Mesendoderm (in vitro differentiated cells): ENCODE measurements around the gene PPP2R1A.

ENCODE experiments used
- DNase-seq: peaks from one replicate; pipeline ENCODE4 v3.0.0; 2013
- H2AK5ac ChIP-seq: 2 replicates; pipeline ENCODE4 v1.6.1; 2013; ENCODE audit warnings: low read length, inconsistent platforms
- H2BK120ac ChIP-seq: 2 replicates; pipeline ENCODE4 v1.6.1; 2013; ENCODE audit warnings: low read depth, mild to moderate bottlenecking, low read length, moderate library complexity, mixed read lengths
- H2BK15ac ChIP-seq: replicated peaks from 2 replicates; pipeline ENCODE4 v1.6.1; 2013; ENCODE audit warnings: low read depth, mild to moderate bottlenecking, moderate library complexity
- H2BK5ac ChIP-seq: 2 replicates; pipeline ENCODE4 v1.6.1; 2013; ENCODE audit warnings: low read length, inconsistent platforms
- H3K18ac ChIP-seq: 2 replicates; pipeline ENCODE4 v1.6.1; 2013; ENCODE audit warnings: mild to moderate bottlenecking, low read length, mixed read lengths
- H3K23ac ChIP-seq: one replicate; pipeline ENCODE4 v1.6.1; 2013; ENCODE audit warnings: low read length
- H3K27ac ChIP-seq: 2 replicates; pipeline ENCODE4 v1.5.1; 2013; ENCODE audit warnings: low read depth, mild to moderate bottlenecking, inconsistent platforms, low read length, moderate library complexity
- H3K27me3 ChIP-seq: 2 replicates; pipeline ENCODE4 v1.6.1; 2013; ENCODE audit warnings: low read length, control low read depth, mild to moderate bottlenecking, inconsistent platforms; ENCODE audit not compliant: insufficient read depth, poor library complexity
- H3K36me3 ChIP-seq: 2 replicates; pipeline ENCODE4 v1.6.1; 2013; ENCODE audit warnings: low read length, inconsistent platforms; ENCODE audit not compliant: control insufficient read depth, insufficient read depth
- H3K4ac ChIP-seq: one replicate; pipeline ENCODE4 v1.6.1; 2013; ENCODE audit warnings: low read depth, mild to moderate bottlenecking, low read length, moderate library complexity
- H3K4me1 ChIP-seq: 2 replicates; pipeline ENCODE4 v1.6.1; 2013; ENCODE audit warnings: low read depth, low read length, inconsistent platforms; ENCODE audit not compliant: control insufficient read depth
- H3K4me2 ChIP-seq: 2 replicates; pipeline ENCODE4 v1.6.1; 2013; ENCODE audit warnings: low read length
- H3K4me3 ChIP-seq: 2 replicates; pipeline ENCODE4 v1.5.1; 2013; ENCODE audit warnings: mild to moderate bottlenecking, low read length
- H3K56ac ChIP-seq: one replicate; pipeline ENCODE4 v1.6.1; 2013; ENCODE audit warnings: low read length
- H3K79me1 ChIP-seq: 2 replicates; pipeline ENCODE4 v1.6.1; 2013; ENCODE audit warnings: low read length, inconsistent platforms
- H3K79me2 ChIP-seq: 2 replicates; pipeline ENCODE4 v1.6.1; 2013; ENCODE audit warnings: mild to moderate bottlenecking, low read length; ENCODE audit not compliant: control insufficient read depth, insufficient read depth
- H3K9ac ChIP-seq: 2 replicates; pipeline ENCODE4 v1.6.1; 2013; ENCODE audit warnings: low read length, inconsistent platforms
- H4K5ac ChIP-seq: one replicate; pipeline ENCODE4 v1.6.1; 2013; ENCODE audit warnings: low read length
- H4K8ac ChIP-seq: one replicate; pipeline ENCODE4 v1.6.1; 2013; ENCODE audit warnings: low read depth, mild to moderate bottlenecking, control low read depth, low read length, moderate library complexity
- WGBS: extraction: QIAGEN DNeasy Blood & Tissue Kit; methylation state at CpG from one replicate; pipeline ENCODE4 v1.1.7; 2013; ENCODE audit warnings: low lambda C conversion rate, missing lambda C conversion rate; ENCODE audit not compliant: insufficient coverage; ENCODE audit errors: extremely low coverage; 5-methylcytosine and 5-hydroxymethylcytosine counted together

Gene PPP2R1A

DNA sequence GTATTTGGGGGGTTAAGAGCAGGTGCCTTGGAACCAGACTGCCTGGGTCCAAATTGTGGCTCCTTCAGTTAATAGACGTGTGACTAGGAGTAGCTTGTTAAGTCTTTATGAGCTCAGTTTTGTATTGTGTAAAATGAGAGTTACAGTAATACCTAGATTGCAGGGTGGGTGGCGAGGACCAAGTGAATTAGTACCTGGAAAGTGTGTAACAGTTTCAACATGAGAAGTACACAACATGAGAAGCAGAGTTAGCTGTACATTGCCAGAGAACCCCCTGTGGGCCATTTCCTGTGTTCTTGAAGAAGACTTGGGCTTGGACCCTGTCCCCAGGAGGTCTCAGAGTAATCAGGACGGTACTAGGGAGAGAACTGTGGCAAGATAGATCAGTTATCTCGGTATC, 36.8 kb downstream of the PPP2R1A start:
- H2BK120ac ChIP-seq: no peak overlapping the region
- H3K4me3 ChIP-seq: no peak overlapping the region
- DNase-seq: no peak
- H3K79me1 ChIP-seq: no peaks in the 10 kb centered on the region
- H3K27ac ChIP-seq: no peak overlapping the region
- WGBS: no CpG with 5 or more reads among the region's 4 CpGs
- H2AK5ac ChIP-seq: no peak overlapping the region
- H2BK15ac ChIP-seq: no peak overlapping the region
- no peak overlapping the region for H4K8ac ChIP-seq
- H3K18ac ChIP-seq: no peak overlapping the region
- H3K23ac ChIP-seq: no peak overlapping the region
- no peak overlapping the region for H2BK5ac ChIP-seq
- H4K5ac ChIP-seq: no peak overlapping the region
- peaks cover 20% of the 10 kb centered on the region for H3K36me3 ChIP-seq
- no peaks in the 10 kb centered on the region for H3K4me1 ChIP-seq
- H3K27me3 ChIP-seq: no peaks in the 10 kb centered on the region
- H3K4me2 ChIP-seq: no peak overlapping the region
- H3K79me2 ChIP-seq: no peaks in the 10 kb centered on the region
- no peak overlapping the region for H3K4ac ChIP-seq
- H3K56ac ChIP-seq: no peak overlapping the region
- H3K9ac ChIP-seq: no peak overlapping the region

DNA sequence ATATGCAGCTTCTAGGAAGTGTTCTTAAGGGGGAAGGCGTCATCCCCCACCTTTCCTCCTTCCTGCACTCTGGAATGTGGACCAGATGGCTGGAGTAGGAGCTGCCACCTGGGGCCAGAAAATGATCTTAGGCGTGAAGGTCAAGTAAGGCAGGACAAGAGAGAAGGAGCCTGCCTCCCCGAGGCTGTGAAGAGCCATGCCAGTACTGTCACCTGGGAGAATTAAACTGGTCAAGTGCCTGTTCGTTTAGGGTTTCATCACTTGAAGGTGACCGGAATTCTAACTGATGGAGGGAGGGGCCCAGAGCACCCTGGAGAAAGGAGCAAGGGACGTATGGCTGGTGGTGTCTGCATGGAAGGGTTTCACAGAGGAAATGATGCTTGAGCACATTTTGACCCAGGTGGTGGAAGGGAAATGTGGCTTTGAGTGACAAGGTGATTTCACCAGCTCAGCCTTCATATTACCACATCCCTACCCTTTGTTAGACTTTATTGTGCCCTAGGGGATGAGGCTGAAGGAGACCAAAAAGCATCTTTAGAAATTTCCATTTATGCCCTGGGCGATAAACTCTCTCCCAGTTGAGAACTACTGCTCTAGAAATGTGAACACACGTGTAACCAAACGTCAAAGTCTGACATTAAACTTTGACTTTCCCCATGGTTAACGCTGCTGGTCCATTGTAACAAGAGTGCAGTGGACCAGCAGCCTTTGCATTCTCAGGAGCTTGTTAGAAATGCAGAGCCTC, 37.5 kb downstream of the PPP2R1A start:
- no peak overlapping the region for H3K4me2 ChIP-seq
- H2BK120ac ChIP-seq: no peak overlapping the region
- H3K23ac ChIP-seq: no peak overlapping the region
- no peaks in the 10 kb centered on the region for H3K27me3 ChIP-seq
- no peak overlapping the region for H3K56ac ChIP-seq
- no peak overlapping the region for H3K4me3 ChIP-seq
- no peak overlapping the region for H3K9ac ChIP-seq
- no peak overlapping the region for H2BK15ac ChIP-seq
- DNase-seq: no peak
- no peak overlapping the region for H2BK5ac ChIP-seq
- H4K8ac ChIP-seq: no peak overlapping the region
- no peaks in the 10 kb centered on the region for H3K4me1 ChIP-seq
- H3K4ac ChIP-seq: no peak overlapping the region
- no peak overlapping the region for H3K27ac ChIP-seq
- H3K79me2 ChIP-seq: no peaks in the 10 kb centered on the region
- WGBS: no CpG with 5 or more reads among the region's 10 CpGs
- peaks cover 16% of the 10 kb centered on the region for H3K36me3 ChIP-seq
- H2AK5ac ChIP-seq: no peak overlapping the region
- H4K5ac ChIP-seq: no peak overlapping the region
- H3K79me1 ChIP-seq: no peaks in the 10 kb centered on the region
- no peak overlapping the region for H3K18ac ChIP-seq

DNA sequence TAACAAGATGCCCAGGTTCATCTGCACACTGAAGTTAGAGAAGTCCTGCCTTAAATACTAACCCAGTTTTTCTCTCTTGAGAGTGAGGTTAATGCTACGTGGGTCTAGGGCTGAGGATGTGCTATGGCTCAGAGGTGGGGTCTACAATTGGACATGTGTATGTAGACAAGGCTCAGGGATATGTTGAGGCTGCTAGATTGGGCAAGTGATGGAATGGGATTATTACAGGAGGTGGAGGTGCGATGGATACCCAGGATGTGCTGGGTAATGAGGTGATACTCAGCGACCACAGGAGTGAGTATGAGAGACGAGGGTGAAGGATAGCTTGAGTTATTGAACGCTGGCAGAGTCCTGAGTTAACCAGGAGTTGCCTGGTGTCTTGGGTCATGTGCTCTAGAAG, 38.1 kb downstream of the PPP2R1A start:
- no peak overlapping the region for H3K4me3 ChIP-seq
- H3K79me2 ChIP-seq: no peaks in the 10 kb centered on the region
- WGBS: no CpG with 5 or more reads among the region's 5 CpGs
- H3K36me3 ChIP-seq: peaks cover 16% of the 10 kb centered on the region
- H3K18ac ChIP-seq: no peak overlapping the region
- no peak for DNase-seq
- no peak overlapping the region for H2BK5ac ChIP-seq
- H2BK15ac ChIP-seq: no peak overlapping the region
- H4K5ac ChIP-seq: no peak overlapping the region
- no peak overlapping the region for H2BK120ac ChIP-seq
- H3K79me1 ChIP-seq: no peaks in the 10 kb centered on the region
- H3K27ac ChIP-seq: no peak overlapping the region
- H3K4me1 ChIP-seq: no peaks in the 10 kb centered on the region
- no peak overlapping the region for H4K8ac ChIP-seq
- no peak overlapping the region for H2AK5ac ChIP-seq
- no peak overlapping the region for H3K9ac ChIP-seq
- H3K56ac ChIP-seq: no peak overlapping the region
- no peaks in the 10 kb centered on the region for H3K27me3 ChIP-seq
- H3K23ac ChIP-seq: no peak overlapping the region
- H3K4ac ChIP-seq: no peak overlapping the region
- no peak overlapping the region for H3K4me2 ChIP-seq

DNA sequence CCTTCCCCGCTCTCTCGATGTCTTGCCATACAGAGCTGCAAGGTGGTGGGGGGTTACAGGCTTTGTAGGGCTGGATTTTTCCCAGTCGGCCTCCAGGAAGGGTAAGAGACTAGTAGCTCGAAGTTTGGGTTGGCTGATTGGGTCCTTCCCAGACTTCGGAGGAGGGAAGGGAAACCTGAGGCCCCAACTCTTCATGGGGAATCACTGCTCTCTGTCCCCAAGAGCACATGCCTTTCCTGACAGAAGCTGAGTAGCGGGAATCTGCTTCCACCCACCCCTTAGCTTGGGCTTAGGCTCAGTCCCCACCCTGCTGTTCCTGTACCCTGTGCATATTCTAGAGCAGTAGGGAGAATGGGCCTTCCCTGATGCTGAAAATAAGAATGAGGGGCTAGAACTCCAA, 39.7 kb downstream of the PPP2R1A start:
- Histone ChIP-seq H4K8ac (no peak overlapping the region), H2BK15ac (no peak overlapping the region), H3K56ac (no peak overlapping the region), H3K23ac (no peak overlapping the region), H3K4me3 (no peak overlapping the region), H2BK120ac (no peak overlapping the region), H3K4ac (no peak overlapping the region), H4K5ac (no peak overlapping the region), H3K79me2 (no peaks in the 10 kb centered on the region), H2AK5ac (no peak overlapping the region), H3K18ac (no peak overlapping the region), H3K9ac (no peak overlapping the region), H3K79me1 (no peaks in the 10 kb centered on the region), H3K4me2 (no peak overlapping the region), H3K27ac (no peak overlapping the region), H2BK5ac (no peak overlapping the region), H3K4me1 (no peaks in the 10 kb centered on the region), H3K27me3 (no peaks in the 10 kb centered on the region), H3K36me3 (peaks cover 11% of the 10 kb centered on the region)
- DNase-seq: no peak
- WGBS: no CpG with 5 or more reads among the region's 6 CpGs

- no peak overlapping the region for H2BK5ac ChIP-seq
- no peak overlapping the region for H3K4me3 ChIP-seq
- H3K4me1 ChIP-seq: no peaks in the 10 kb centered on the region
- H3K36me3 ChIP-seq: peaks cover 8% of the 10 kb centered on the region
- no peak overlapping the region for H3K18ac ChIP-seq
- no peak overlapping the region for H4K8ac ChIP-seq
- no peak for DNase-seq
- H3K56ac ChIP-seq: no peak overlapping the region
- no peak overlapping the region for H3K4me2 ChIP-seq
- H3K4ac ChIP-seq: no peak overlapping the region
- H3K79me1 ChIP-seq: no peaks in the 10 kb centered on the region
- H4K5ac ChIP-seq: no peak overlapping the region
- H3K79me2 ChIP-seq: no peaks in the 10 kb centered on the region
- H2BK120ac ChIP-seq: no peak overlapping the region
- H3K27ac ChIP-seq: no peak overlapping the region
- H3K9ac ChIP-seq: no peak overlapping the region
- H3K23ac ChIP-seq: no peak overlapping the region
- H3K27me3 ChIP-seq: no peaks in the 10 kb centered on the region
- no peak overlapping the region for H2AK5ac ChIP-seq
- no CpG with 5 or more reads among the region's 1 CpG for WGBS
- H2BK15ac ChIP-seq: no peak overlapping the region
Observed at GRCh38 chr19:52230685-52231084, 40.8 kb downstream of the PPP2R1A start.
